Psoas muscle (tissue), 8 donors: Measurements from ENCODE around the gene INAFM2. TPM values are rescaled to one million over a fixed set of nuclear protein-coding genes. Genes with fewer than 3 reads are reported as not detected.

ENCODE experiments used
- ATAC-seq, 4 donors: fragments of 200-7000 bp; cut with Tn5 transposase; one replicate each; pipeline ENCODE4 v1.9.1; 2020; ENCODE audit warnings: moderate library complexity in 3 of 4, mild to moderate bottlenecking in 2 of 4
- DNase-seq, 2 donors: peaks; one replicate each; pipeline ENCODE4 v3.0.0-alpha.2; 2020
- H3K27ac ChIP-seq: fragments of 200-600 bp; one replicate; pipeline ENCODE4 v1.8.0; 2022
- H3K27me3 ChIP-seq, 3 donors: fragments of 200-600 bp in 1 of 3; one replicate each; pipeline versions ENCODE4 v1.6.1 to v1.8.0; 2013 to 2022; ENCODE audit warnings: low read length in 2 of 3, mild to moderate bottlenecking in 2 of 3, moderate library complexity in 1 of 3; ENCODE audit not compliant: insufficient read depth in 3 of 3
- H3K36me3 ChIP-seq, 2 donors: fragments of 200-600 bp in 1 of 2; one replicate each; pipeline versions ENCODE4 v1.6.1 to v1.8.0; 2013 to 2022; ENCODE audit warnings: low read depth in 1 of 2, mild to moderate bottlenecking in 1 of 2, moderate library complexity in 1 of 2; ENCODE audit not compliant: insufficient read depth in 1 of 2
- H3K4me1 ChIP-seq: fragments of 200-600 bp; one replicate; pipeline ENCODE4 v1.8.0; 2022
- H3K4me3 ChIP-seq: fragments of 200-600 bp; one replicate; pipeline ENCODE4 v1.8.0; 2022; ENCODE audit warnings: mild to moderate bottlenecking
- H3K9me3 ChIP-seq: fragments of 200-600 bp; one replicate; pipeline ENCODE4 v1.8.0; 2022
- CTCF ChIP-seq: fragments of 200-600 bp; IDR thresholded peaks from one replicate; pipeline ENCODE4 v1.8.0; 2022; ENCODE audit warnings: antibody characterized with exemption
- WGBS, 3 donors: extraction: QIAGEN DNeasy Blood & Tissue Kit; methylation state at CpG; one replicate each; pipeline versions ENCODE4 v1.1.6 to v1.1.7; 2013; 5-methylcytosine and 5-hydroxymethylcytosine counted together
- intact Hi-C, 2 donors: fragments of 100-400 bp; cut with DNase I; formaldehyde crosslinking; loops; one replicate each; pipeline versions ENCODE4 v1.11.0 to v1.14.2; 2022
- polyA plus RNA-seq, 3 donors: library from polyadenylated mRNA; stranded (reverse); fragments of 200-250 nt; gene quantifications; one replicate each; pipeline ENCODE4 v1.2.3, GENCODE V29; 2013
- total RNA-seq, 4 donors: library from RNA; stranded (reverse); fragmentation: NEBNext Ultra II Directional in 2 of 4; extraction: Animal tissue kit (Norgen Biotek cat#: 25700) in 2 of 4; gene quantifications; one replicate each; pipeline versions ENCODE4 v1.2.1 to v1.2.4, GENCODE V29; 2021 to 2023
- donor health status: healthy with polysubstance abuse.
- donor health status: DM: no; HTN: no; CAD: no; lungs with moderate emphysema.
- donor health status: Bipolar disorder and iron deficiency.
- donor health status: healthy.
- donor health status: DM: yes; HTN: yes; CAD: no.
- donor health status: DM: no; HTN: no; CAD: no.
- donor health status: DM: no; HTN: no; CAD: no.
- donor health status: DM: yes; HTN: yes; CAD: no.

INAFM2 gene
- total and polyA plus RNA-seq, 7 donors, result 5.8 to 32.4 (median 22.3) TPM

DNA sequence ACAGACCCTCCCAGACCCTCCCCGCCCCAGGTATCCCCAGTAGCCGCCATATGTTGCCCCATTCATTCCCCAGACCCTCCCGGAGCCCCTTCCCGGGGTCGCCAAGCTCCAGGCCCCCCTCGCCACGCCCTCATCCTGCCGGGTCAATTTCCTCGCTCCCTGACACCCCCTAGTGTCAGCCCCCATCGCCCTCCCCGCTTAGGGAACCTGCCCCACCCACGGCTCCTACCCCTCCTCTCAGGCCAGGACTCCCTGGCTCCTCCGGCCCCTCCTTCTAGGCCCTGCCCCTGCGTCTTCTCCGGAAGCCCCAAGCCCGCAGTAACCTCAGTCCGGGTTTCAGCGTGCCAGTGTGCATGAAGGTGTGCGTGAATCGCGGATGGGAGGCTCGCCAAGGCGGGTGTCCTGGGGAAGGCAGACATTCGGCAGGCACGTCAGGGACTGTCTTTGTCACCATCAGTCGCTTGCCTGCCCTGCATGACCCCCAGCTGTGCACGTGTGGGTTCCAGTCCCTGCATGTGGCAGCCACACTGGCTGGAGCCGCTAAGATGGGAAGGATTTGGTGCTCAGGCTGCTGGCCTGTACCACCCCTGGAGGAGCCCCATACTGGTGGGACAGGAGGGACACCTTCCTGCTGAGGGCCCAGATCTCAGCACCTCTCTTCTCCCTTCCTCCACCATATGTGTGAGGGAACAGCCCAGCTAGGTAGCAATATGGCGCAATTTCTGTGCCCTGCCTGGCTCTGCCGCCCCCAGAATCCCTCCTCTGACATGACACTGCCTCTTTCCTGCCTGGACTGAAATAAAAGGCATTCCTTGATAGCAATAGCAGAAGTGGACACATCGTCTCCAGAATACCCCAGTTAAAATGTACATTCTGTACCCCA, 35.2 kb downstream of the INAFM2 start:
- H3K27me3 ChIP-seq, result no peaks in the 10 kb centered on the region
- intact Hi-C loops, result no loop called here
- H3K4me3 ChIP-seq, result peak overlapping the region; percentile 66
- no peaks in the 10 kb centered on the region for H3K36me3 ChIP-seq
- no peak for TF ChIP-seq CTCF
- H3K9me3 ChIP-seq, result no peaks in the 10 kb centered on the region
- WGBS, 3 donors, result 10 to 13% (median 10%) methylated on average over 31 of the region's 31 CpGs
- peak in 2 of 4 donors; percentile 6 to 14 for ATAC-seq
- no peak overlapping the region for H3K27ac ChIP-seq
- H3K4me1 ChIP-seq, result peaks cover 15% of the 10 kb centered on the region
- peak in 1 of 2 donors; percentile 59 for DNase-seq

DNA sequence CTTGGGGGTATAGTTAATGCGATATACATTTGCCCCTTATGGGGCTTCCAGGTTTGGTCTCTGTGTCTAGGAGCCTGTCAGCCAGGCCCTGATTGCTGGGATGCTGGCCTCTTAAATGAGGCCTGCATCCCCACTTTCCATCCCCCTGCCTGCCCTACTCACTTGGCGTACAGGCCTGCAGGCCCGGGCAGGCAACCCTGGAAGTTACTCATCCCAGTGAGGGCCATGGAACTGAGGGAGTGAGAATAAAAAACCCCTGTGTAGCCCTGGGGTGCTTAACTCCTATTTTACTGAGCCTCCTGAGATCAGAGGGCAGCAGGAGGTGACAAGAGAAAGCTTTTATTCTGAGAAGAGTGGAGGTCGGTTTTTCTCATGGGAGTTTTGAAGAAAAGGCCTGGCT, 36.5 kb downstream of the INAFM2 start:
- TF ChIP-seq CTCF, result no peak
- no peaks in the 10 kb centered on the region for H3K36me3 ChIP-seq
- no peak overlapping the region for H3K27ac ChIP-seq
- intact Hi-C loops, result no loop called here
- H3K4me3 ChIP-seq, result no peak overlapping the region
- H3K27me3 ChIP-seq, result no peaks in the 10 kb centered on the region
- DNase-seq (no peak), ATAC-seq (no peak)
- peaks cover 6% of the 10 kb centered on the region for H3K4me1 ChIP-seq
- H3K9me3 ChIP-seq, result no peaks in the 10 kb centered on the region
- 90 to 94% (median 92%) methylated on average over 4 of the region's 4 CpGs for WGBS, 3 donors

GRCh38 chr15:40361640-40362039, 38.1 kb downstream of the INAFM2 start:
- no peak overlapping the region for H3K27ac ChIP-seq
- no peak overlapping the region for H3K4me3 ChIP-seq
- intact Hi-C loops, result no loop called here
- peaks cover 13% of the 10 kb centered on the region for H3K4me1 ChIP-seq
- no peaks in the 10 kb centered on the region for H3K27me3 ChIP-seq
- ATAC-seq, result no peak
- no peak for DNase-seq
- H3K36me3 ChIP-seq, result no peaks in the 10 kb centered on the region
- 83 to 86% (median 84%) methylated on average over 2 of the region's 2 CpGs for WGBS, 3 donors
- TF ChIP-seq CTCF, result no peak
- H3K9me3 ChIP-seq, result no peaks in the 10 kb centered on the region

- no peak for DNase-seq
- peaks cover 21% of the 10 kb centered on the region for H3K4me1 ChIP-seq
- H3K27ac ChIP-seq, result no peak overlapping the region
- intact Hi-C loops, result no loop called here
- H3K36me3 ChIP-seq, result no peaks in the 10 kb centered on the region
- WGBS, 3 donors, result 85 to 89% (median 85%) methylated on average over 8 of the region's 8 CpGs
- no peaks in the 10 kb centered on the region for H3K9me3 ChIP-seq
- H3K4me3 ChIP-seq, result no peak overlapping the region
- no peak for TF ChIP-seq CTCF
- ATAC-seq, result no peak
- H3K27me3 ChIP-seq, result no peaks in the 10 kb centered on the region
Measured at GRCh38 chr15:40363611-40364010, 40.1 kb downstream of the INAFM2 start.

DNA sequence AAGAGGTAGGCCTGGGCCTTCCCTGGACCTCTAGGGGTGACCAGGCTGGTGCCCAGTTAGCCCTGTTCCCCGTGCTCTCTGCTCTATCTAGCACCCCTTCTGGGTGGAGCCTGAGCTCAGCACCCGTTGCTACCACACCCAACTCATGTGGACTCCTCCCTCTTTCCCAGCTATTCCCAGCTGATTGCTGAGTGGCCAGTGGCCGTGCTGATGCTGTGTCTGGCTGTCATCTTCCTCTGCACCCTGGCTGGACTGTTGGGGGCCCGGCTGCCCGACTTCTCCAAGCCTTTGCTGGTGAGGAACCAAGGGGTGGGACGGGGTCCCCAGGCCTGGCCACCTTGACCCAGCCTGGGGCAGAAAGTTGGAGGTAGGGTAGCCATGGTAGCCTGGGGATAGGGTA, 40.8 kb downstream of the INAFM2 start:
- H3K27ac ChIP-seq, result no peak overlapping the region
- H3K27me3 ChIP-seq, result no peaks in the 10 kb centered on the region
- H3K9me3 ChIP-seq, result no peaks in the 10 kb centered on the region
- 77 to 82% (median 81%) methylated on average over 6 of the region's 6 CpGs for WGBS, 3 donors
- H3K4me3 ChIP-seq, result no peak overlapping the region
- DNase-seq, result no peak
- intact Hi-C loops, result no loop called here
- H3K36me3 ChIP-seq, result no peaks in the 10 kb centered on the region
- no peak for ATAC-seq
- peaks cover 18% of the 10 kb centered on the region for H3K4me1 ChIP-seq
- TF ChIP-seq CTCF, result no peak
